Cardiac muscle cell (in vitro differentiated cells and primary cell): ENCODE results near the gene SHISA6. TPM values are rescaled to one million over a fixed set of nuclear protein-coding genes. Genes with fewer than 3 reads are reported as not detected.

Experiments
- DNase-seq, 2 donors: peaks; one replicate each; pipeline versions ENCODE4 v3.0.0 to v3.0.0-alpha.2; 2010 to 2017; ENCODE audit warnings: low read depth in 1 of 2, low spot score in 1 of 2
- H3K27ac ChIP-seq: fragments of 200-600 bp; sonication (generic); 2 replicates; pipeline ENCODE4 v1.5.1; 2016
- H3K27me3 ChIP-seq: fragments of 200-600 bp; sonication (generic); 2 replicates; pipeline ENCODE4 v1.6.0; 2016; ENCODE audit warnings: control low read depth
- H3K36me3 ChIP-seq: fragments of 200-600 bp; sonication (generic); 2 replicates; pipeline ENCODE4 v1.5.1; 2016; ENCODE audit warnings: control low read depth
- H3K4me1 ChIP-seq: fragments of 200-600 bp; sonication (generic); 2 replicates; pipeline ENCODE4 v1.8.1; 2017; ENCODE audit warnings: low read depth, mild to moderate bottlenecking, mixed run types
- H3K4me3 ChIP-seq: fragments of 200-600 bp; sonication (generic); 2 replicates; pipeline ENCODE4 v1.5.1; 2016; ENCODE audit warnings: mild to moderate bottlenecking
- H3K9me3 ChIP-seq: fragments of 200-600 bp; sonication (generic); 2 replicates; pipeline ENCODE4 v1.5.1; 2017; ENCODE audit warnings: low read depth, mild to moderate bottlenecking, control low read depth
- CTCF ChIP-seq: IDR thresholded peaks from 2 replicates; pipeline ENCODE4 v1.5.1; 2012; ENCODE audit warnings: low read depth, mild to moderate bottlenecking, low read length
- polyA plus RNA-seq: library from polyadenylated mRNA; unstranded; fragments of >200 nt; fragmentation: Nextera tagmentation; extraction: Ambion mirVana; gene quantifications from 2 replicates; pipeline ENCODE4 v1.2.1, GENCODE V29; 2016
- total RNA-seq: library from RNA; depleted of rRNA; stranded (reverse); fragments of >200 nt; gene quantifications from 2 replicates; pipeline ENCODE4 v1.2.3, GENCODE V29; 2016

Gene SHISA6
- total and polyA plus RNA-seq, 2 experiments from 2014 or later, result 0.17 to 0.45 TPM

- DNase-seq, result peak in 1 of 2 donors; percentile 3
- Histone ChIP-seq H3K27me3 (no peaks in the 10 kb centered on the region), H3K4me3 (no peak overlapping the region), H3K36me3 (no peaks in the 10 kb centered on the region), H3K9me3 (no peaks in the 10 kb centered on the region), H3K27ac (no peak overlapping the region), H3K4me1 (no peaks in the 10 kb centered on the region)
- TF ChIP-seq CTCF, result no peak
Observed at GRCh38 chr17:11550431-11550830, 309.4 kb downstream of the SHISA6 start.

GRCh38 chr17:11551442-11551841 lies 310.4 kb downstream of the SHISA6 start:
- H3K36me3 ChIP-seq, result no peaks in the 10 kb centered on the region
- no peak overlapping the region for H3K27ac ChIP-seq
- no peak overlapping the region for H3K4me3 ChIP-seq
- no peak for DNase-seq
- H3K27me3 ChIP-seq, result no peaks in the 10 kb centered on the region
- H3K9me3 ChIP-seq, result no peaks in the 10 kb centered on the region
- no peak for TF ChIP-seq CTCF
- H3K4me1 ChIP-seq, result no peaks in the 10 kb centered on the region

GRCh38 chr17:11553135-11553534 lies 312.1 kb downstream of the SHISA6 start:
- no peak for TF ChIP-seq CTCF
- H3K4me1 ChIP-seq, result no peaks in the 10 kb centered on the region
- no peak overlapping the region for H3K4me3 ChIP-seq
- no peaks in the 10 kb centered on the region for H3K27me3 ChIP-seq
- no peak overlapping the region for H3K27ac ChIP-seq
- no peaks in the 10 kb centered on the region for H3K36me3 ChIP-seq
- no peaks in the 10 kb centered on the region for H3K9me3 ChIP-seq
- no peak for DNase-seq

GRCh38 chr17:11554042-11554441 lies 313.0 kb downstream of the SHISA6 start:
- H3K27me3 ChIP-seq, result no peaks in the 10 kb centered on the region
- no peak overlapping the region for H3K4me3 ChIP-seq
- no peaks in the 10 kb centered on the region for H3K36me3 ChIP-seq
- H3K27ac ChIP-seq, result no peak overlapping the region
- no peaks in the 10 kb centered on the region for H3K9me3 ChIP-seq
- DNase-seq, result no peak
- H3K4me1 ChIP-seq, result no peaks in the 10 kb centered on the region
- TF ChIP-seq CTCF, result no peak

- H3K9me3 ChIP-seq, result no peaks in the 10 kb centered on the region
- no peaks in the 10 kb centered on the region for H3K27me3 ChIP-seq
- no peak for TF ChIP-seq CTCF
- no peak for DNase-seq
- no peak overlapping the region for H3K4me3 ChIP-seq
- no peaks in the 10 kb centered on the region for H3K4me1 ChIP-seq
- no peaks in the 10 kb centered on the region for H3K36me3 ChIP-seq
- H3K27ac ChIP-seq, result no peak overlapping the region
Observed at GRCh38 chr17:11554542-11554941, 313.5 kb downstream of the SHISA6 start.

GRCh38 chr17:11555530-11555929 lies 314.5 kb downstream of the SHISA6 start:
- Histone ChIP-seq H3K4me1 (no peaks in the 10 kb centered on the region), H3K4me3 (no peak overlapping the region), H3K9me3 (no peaks in the 10 kb centered on the region), H3K27ac (no peak overlapping the region), H3K27me3 (no peaks in the 10 kb centered on the region), H3K36me3 (no peaks in the 10 kb centered on the region)
- no peak for DNase-seq
- TF ChIP-seq CTCF, result no peak
